HG03575 (cell line): ENCODE measurements around the gene TMEM164.

ENCODE experiments used
- ATAC-seq: cut with Tn5 transposase; IDR thresholded peaks from one replicate; pipeline ENCODE4 v1.9.1; 2021; ENCODE audit not compliant: unreplicated experiment, insufficient number of reproducible peaks, low FRiP score; ENCODE audit errors: extremely low read depth

The TMEM164 gene

DNA sequence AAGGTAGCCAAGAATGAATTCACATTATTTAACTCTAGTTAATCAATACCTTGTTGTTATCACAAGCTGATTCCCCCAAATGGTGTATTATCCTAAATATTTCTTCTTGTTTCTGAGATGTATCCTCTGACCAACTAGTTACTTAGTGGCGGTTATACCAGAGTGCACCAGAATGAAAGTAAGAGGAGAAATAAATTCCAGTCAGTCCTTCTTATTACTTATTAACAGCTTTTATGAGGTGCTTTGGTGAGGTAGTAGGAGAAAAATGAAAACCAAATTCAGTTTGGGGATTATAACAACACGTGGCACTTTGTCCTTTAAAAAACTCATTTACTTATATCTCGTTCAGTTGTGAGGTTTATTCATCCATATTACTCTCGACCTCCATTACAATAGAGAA, 213.1 kb downstream of the TMEM164 start:
- ATAC-seq, result no peak

DNA sequence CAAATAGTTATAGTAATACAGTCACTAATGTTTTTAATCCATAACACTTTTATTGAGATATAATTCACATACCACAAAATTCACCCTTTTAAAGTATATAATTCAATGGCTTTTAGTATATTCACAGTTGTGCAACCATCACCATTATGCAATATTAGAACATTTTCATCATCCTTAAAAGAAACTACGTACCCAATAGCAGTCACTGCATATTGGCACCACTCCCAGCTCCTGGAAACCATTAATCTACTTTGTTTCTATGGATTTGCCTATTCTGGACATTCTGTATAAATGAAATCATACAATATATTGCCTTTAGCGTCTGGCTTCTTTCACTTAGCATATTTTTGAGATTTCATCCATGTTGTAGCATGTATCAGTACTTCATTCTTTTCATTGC, 215.7 kb downstream of the TMEM164 start:
- ATAC-seq, result no peak

DNA sequence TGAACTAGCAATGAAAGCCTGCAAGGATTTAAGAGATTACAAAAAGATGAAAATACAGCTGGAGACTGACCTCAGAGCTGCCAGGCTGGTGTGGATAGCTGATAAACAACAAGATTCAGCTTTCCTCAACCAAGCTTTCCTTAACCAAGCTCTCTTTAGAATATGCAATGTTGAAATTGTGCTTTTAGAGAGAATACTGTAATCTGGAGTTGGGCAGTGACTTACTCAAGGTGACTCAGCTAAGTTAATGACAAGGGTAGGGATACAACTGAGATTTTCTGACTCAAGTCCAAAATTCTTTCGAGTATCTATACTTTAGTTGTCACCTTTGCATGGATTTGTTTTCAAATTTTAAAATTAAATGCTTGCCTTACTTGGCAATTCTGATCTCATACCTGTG, 217.0 kb downstream of the TMEM164 start:
- no peak for ATAC-seq

DNA sequence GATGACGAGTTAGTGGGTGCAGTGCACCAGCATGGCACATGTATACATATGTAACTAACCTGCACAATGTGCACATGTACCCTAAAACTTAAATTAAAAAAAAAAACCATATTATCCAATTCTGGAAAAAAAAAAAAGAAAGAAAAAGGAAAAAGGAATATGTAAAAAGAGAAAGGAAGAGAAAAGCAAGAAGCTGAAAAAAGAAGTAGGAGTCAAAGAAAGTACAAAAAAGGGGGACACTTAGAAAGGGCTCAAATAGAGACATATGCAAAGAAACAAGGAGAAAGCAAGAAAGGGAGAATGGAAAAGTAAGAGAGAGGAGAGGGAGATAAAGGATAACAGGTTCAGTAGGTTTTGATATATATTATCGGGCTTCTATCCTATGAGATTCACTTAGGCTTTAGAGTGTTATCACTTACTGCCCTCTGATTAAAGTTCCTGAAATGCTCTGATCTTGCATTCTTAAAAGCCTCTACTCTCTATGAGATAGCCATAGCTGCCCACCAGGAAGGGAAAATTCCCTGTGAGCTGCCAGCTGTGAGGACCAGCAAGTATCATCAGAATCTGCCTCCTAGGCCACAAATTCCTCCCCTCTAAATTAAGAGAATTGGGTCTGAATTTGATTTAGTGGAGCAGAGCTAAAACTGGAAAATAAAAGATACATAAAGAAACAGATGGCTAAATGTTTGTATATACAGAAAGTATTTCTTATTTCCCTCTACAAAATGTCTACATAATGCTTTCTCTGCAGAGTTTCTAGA, 219.8 kb downstream of the TMEM164 start:
- ATAC-seq, result no peak

DNA sequence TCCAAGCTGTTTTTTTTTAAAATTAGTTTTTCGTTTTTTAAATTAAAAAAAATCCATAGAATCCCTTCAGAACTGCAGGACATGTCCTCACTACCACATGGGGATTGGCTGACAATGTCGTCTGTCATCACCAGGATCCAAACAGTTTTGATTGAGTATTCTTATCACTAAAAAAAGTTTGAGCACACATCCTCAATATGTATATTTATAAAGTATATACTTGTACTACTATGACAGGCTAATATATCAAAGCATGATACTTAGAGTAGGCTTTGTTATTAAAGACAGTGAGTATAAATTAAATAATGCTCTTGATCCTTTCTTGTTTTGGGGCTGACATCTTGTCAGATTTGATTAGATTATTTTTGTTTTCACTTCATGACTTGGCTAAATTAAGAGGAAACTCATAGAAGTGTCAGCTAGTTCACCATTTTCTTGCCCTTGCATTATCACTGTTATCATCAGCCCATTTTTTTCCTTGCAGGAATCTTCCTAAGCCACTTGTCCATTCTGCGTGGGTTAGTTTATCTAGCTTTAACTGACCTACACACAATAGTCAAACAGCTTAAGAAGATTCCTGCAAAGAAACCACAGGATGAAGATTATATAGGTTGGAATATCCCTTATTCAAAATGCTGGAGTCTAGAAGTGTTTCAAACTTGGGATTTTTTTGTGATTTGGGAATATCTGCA, 222.2 kb downstream of the TMEM164 start:
- ATAC-seq, result no peak

DNA sequence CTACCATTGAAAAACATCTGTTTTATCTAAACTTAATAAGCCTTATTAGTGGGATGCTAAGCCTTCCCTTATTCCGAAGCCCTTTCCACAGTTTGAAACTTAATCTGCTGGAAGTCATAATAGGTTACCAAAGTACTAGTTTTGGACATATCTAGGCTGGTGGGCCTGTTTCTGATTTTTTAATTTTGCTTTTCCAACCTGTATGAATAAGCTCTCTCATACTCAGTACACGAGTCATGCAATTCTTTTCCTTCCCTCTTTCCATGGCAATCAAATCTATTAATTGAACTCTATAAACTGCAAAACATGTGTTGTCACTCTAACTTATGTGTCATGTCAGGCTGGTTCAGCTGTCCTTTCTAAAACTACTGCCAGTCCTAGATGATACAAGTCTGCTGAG, 224.0 kb downstream of the TMEM164 start:
- ATAC-seq, result no peak
